Measurements from ENCODE around the gene NR2F2. TPM values are rescaled to one million over a fixed set of nuclear protein-coding genes. Genes with fewer than 3 reads are reported as not detected.

The NR2F2 gene
- total RNA-seq, 1 experiment from 2014 or later: 1.3 TPM

GRCh38 chr15:96326328-96327154 is 4.0 kb upstream of the NR2F2 start:
- peak; percentile 64 for DNase-seq
- peak overlapping the region; percentile 71 for H3K4me3 ChIP-seq

GRCh38 chr15:96327155-96327741 is 3.3 kb upstream of the NR2F2 start:
- Histone ChIP-seq H3K9me3 (no peaks in the 10 kb centered on the region), H3K27me3 (no peaks in the 10 kb centered on the region), H3K36me3 (no peaks in the 10 kb centered on the region), H3K4me3 (peak overlapping the region; percentile 71)
- DNase-seq: no peak

More at GRCh38 chr15:96326328-96327154, 4.0 kb upstream of the NR2F2 start:
- no peaks in the 10 kb centered on the region for H3K9me3 ChIP-seq
- no peaks in the 10 kb centered on the region for H3K36me3 ChIP-seq
- no peaks in the 10 kb centered on the region for H3K27me3 ChIP-seq

GRCh38 chr15:96328181-96328876 is 2.2 kb upstream of the NR2F2 start:
- Histone ChIP-seq H3K4me3 (no peak overlapping the region), H3K9me3 (no peaks in the 10 kb centered on the region), H3K27me3 (no peaks in the 10 kb centered on the region), H3K36me3 (peaks cover 5% of the 10 kb centered on the region)
- DNase-seq: no peak

GRCh38 chr15:96328877-96329195 is 1.7 kb upstream of the NR2F2 start:
- H3K9me3 ChIP-seq: no peaks in the 10 kb centered on the region
- H3K4me3 ChIP-seq: no peak overlapping the region
- no peak for DNase-seq
- no peaks in the 10 kb centered on the region for H3K27me3 ChIP-seq
- H3K36me3 ChIP-seq: peaks cover 10% of the 10 kb centered on the region

- no peaks in the 10 kb centered on the region for H3K9me3 ChIP-seq
- H3K4me3 ChIP-seq: peak overlapping the region; percentile 88
- H3K27me3 ChIP-seq: no peaks in the 10 kb centered on the region
- DNase-seq: no peak
- H3K36me3 ChIP-seq: peaks cover 17% of the 10 kb centered on the region
These were observed 1.0 kb upstream of the NR2F2 start for GRCh38 chr15:96329403-96329981.

- no peaks in the 10 kb centered on the region for H3K27me3 ChIP-seq
- peaks cover 23% of the 10 kb centered on the region for H3K36me3 ChIP-seq
- H3K4me3 ChIP-seq: peak overlapping the region; percentile 88
- DNase-seq: peak; percentile 87
- H3K9me3 ChIP-seq: no peaks in the 10 kb centered on the region
These were observed 443 bp upstream of the NR2F2 start for GRCh38 chr15:96330064-96330449.

- Histone ChIP-seq H3K9me3 (no peaks in the 10 kb centered on the region), H3K4me3 (peak overlapping the region; percentile 88), H3K36me3 (peaks cover 35% of the 10 kb centered on the region), H3K27me3 (no peaks in the 10 kb centered on the region)
- peak; percentile 76 for DNase-seq
These were observed 844 bp downstream of the NR2F2 start for GRCh38 chr15:96331144-96331944.

GRCh38 chr15:96331945-96332636 is 1.6 kb downstream of the NR2F2 start:
- Histone ChIP-seq H3K36me3 (peaks cover 43% of the 10 kb centered on the region), H3K9me3 (no peaks in the 10 kb centered on the region), H3K27me3 (no peaks in the 10 kb centered on the region), H3K4me3 (peak overlapping the region; percentile 83)
- peak; percentile 74 for DNase-seq

- DNase-seq: no peak
- Histone ChIP-seq H3K36me3 (peaks cover 49% of the 10 kb centered on the region), H3K9me3 (no peaks in the 10 kb centered on the region), H3K4me3 (peak overlapping the region; percentile 83), H3K27me3 (no peaks in the 10 kb centered on the region)
These were observed 2.2 kb downstream of the NR2F2 start for GRCh38 chr15:96332637-96333121.

GRCh38 chr15:96333131-96334016 is 2.9 kb downstream of the NR2F2 start:
- Histone ChIP-seq H3K9me3 (no peaks in the 10 kb centered on the region), H3K36me3 (peaks cover 56% of the 10 kb centered on the region), H3K4me3 (peak overlapping the region; percentile 83), H3K27me3 (no peaks in the 10 kb centered on the region)
- peak; percentile 33 for DNase-seq

- Histone ChIP-seq H3K4me3 (peak overlapping the region; percentile 83), H3K36me3 (peaks cover 60% of the 10 kb centered on the region), H3K9me3 (no peaks in the 10 kb centered on the region), H3K27me3 (no peaks in the 10 kb centered on the region)
- DNase-seq: no peak
These were observed 3.7 kb downstream of the NR2F2 start for GRCh38 chr15:96334017-96334704.

GRCh38 chr15:96334705-96335410 is 4.4 kb downstream of the NR2F2 start:
- Histone ChIP-seq H3K9me3 (no peaks in the 10 kb centered on the region), H3K4me3 (peak overlapping the region; percentile 83), H3K27me3 (no peaks in the 10 kb centered on the region), H3K36me3 (peaks cover 64% of the 10 kb centered on the region)
- no peak for DNase-seq

- no peak for DNase-seq
- Histone ChIP-seq H3K9me3 (no peaks in the 10 kb centered on the region), H3K27me3 (no peaks in the 10 kb centered on the region), H3K36me3 (peaks cover 64% of the 10 kb centered on the region), H3K4me3 (peak overlapping the region; percentile 83)
These were observed 5.0 kb downstream of the NR2F2 start for GRCh38 chr15:96335411-96336024.
